LNCAP (cell line): Measurements from ENCODE around the gene SH2D1B.

Experiments
- CTCF ChIP-seq: fragments of 450-650 bp; IDR thresholded peaks from 2 replicates; pipeline ENCODE4 v1.5.1; 2017; ENCODE audit warnings: mild to moderate bottlenecking

The SH2D1B gene

GRCh38 chr1:162373541-162374260, 38.2 kb downstream of the SH2D1B start:
- TF ChIP-seq CTCF: no peak

GRCh38 chr1:162373072-162373427, 38.9 kb downstream of the SH2D1B start:
- TF ChIP-seq CTCF: no peak

- no peak for TF ChIP-seq CTCF
Observed at GRCh38 chr1:162372159-162373071, 39.5 kb downstream of the SH2D1B start.

GRCh38 chr1:162371611-162372010, 40.3 kb downstream of the SH2D1B start:
- TF ChIP-seq CTCF: no peak

GRCh38 chr1:162370721-162371120, 41.2 kb downstream of the SH2D1B start:
- no peak for TF ChIP-seq CTCF

- TF ChIP-seq CTCF: no peak
Observed at GRCh38 chr1:162370161-162370560, 41.8 kb downstream of the SH2D1B start.

GRCh38 chr1:162369571-162369970, 42.4 kb downstream of the SH2D1B start:
- TF ChIP-seq CTCF: no peak
